ENCODE measurements around the gene ITPKB.
A peak's percentile ranks its signal among the peaks of the same experiment; 100 is the strongest.
"Not testable (repeated sequence)": the region's sequence is repeated elsewhere in the genome, so short reads cannot be mapped to it uniquely, and the experiment has no call there.

ITPKB gene

DNA sequence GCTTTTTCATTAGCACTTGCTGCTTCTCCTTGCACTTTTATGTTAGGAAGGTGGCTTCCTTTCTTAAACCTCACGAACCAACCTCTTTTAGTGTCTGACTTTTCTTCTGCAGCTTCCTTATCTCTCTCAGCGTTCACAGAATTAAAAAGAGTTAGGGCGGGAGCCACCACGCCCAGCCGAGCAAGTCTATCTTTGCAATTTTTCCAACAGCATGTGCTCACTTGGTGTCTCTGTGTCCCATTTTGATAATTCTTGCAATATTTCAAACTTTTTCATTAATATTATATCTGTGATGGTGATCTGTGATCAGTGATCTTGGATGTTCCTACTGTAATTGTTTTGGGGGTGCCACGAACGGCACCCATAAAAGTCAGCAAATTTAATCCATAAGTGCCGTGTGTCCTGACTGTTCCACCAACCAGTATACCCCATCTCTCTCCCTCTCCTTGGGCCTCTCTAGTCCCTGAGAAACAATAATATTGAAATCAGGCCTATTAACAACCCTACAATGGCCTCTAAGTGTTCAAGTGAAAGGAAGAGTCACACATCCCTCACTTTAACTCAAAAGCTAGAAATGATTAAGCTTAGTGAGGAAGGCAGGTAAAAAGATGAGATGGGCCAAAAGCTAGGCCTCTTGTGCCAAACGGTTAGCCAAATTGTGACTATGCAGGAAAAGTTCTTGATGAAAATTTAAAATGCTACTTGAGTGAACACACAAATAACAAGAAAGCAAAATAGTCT, 15.9 kb upstream of the ITPKB start:
- peak; percentile 92 for DNase-seq

DNA sequence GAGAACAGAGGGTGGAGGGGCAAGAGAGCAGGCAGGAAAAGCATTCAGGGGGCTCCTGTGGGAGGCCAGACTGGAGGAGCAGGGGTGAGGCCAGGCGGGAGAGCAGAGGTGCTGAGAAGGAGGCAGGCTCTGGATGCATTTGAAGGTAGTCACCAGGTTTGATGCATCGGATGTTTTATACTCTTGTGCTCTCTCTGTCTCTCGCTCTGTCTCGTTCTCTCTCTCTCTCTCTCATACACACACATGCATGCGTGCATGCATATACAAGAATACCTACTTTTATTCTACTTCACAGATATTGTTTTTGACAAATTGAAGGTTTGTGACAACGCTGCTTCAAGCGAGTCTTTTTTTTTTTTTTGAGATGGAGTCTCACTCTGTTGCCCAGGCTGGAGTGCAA, 15.0 kb upstream of the ITPKB start:
- DNase-seq = peak; percentile 28

DNA sequence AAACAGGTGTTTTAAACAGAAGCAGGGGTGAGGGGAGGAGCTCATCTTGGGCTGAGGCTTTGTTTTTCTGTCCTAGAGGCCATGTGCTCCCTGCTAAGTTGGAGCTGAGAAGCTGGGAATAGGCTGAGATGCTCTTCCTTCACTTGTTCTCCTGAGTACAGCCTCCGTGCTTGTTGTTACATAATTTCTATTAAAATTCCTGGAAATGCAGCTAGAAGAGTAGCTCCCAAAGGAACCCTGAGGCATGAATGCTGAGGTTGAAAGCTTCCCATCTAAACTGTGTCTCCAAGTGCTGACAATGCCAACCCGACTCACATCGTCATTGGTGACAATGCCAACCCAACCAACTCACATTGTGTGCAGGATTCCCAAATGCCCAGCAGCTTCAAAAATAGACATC, 12.6 kb upstream of the ITPKB start:
- DNase-seq = no peak

DNA sequence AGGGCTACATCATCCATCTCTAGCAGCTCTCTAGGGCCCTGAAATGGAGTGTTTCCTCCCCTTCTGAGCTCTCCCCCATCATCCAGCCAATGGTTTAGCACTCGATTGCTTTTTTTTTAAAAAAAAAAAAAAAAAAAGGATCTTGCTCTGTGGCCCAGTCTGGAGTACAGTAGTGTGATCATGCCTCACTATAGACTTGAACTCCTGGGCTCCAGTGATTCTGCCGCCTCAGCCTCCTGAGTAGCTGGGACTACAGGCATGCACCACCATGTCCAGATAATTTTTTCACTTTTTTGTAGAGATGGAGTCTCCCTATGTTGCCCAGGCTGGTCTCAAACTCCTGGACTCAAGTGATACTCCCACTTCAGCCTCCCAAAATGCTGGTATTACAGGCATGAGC, 12.1 kb upstream of the ITPKB start:
- DNase-seq = no peak

DNA sequence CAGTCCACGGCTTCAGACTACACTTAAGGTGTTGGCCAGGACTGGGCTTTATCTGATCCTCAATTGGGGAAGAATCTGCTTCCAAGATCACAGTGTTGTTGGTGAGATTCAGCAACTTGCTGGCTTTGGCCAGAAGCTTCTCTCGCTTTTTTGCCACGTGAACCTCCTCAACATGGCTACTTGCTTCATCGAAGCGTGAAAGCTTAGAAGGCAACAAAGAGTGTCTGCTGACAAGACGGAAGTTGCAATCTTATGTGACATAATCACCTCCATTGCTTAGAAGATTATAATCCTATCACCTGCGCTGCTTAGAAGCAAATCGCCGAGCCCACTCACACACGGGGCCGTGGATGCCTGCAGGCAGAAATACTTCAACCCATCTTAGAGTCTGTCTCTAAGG, 10.4 kb upstream of the ITPKB start:
- DNase-seq = no peak

DNA sequence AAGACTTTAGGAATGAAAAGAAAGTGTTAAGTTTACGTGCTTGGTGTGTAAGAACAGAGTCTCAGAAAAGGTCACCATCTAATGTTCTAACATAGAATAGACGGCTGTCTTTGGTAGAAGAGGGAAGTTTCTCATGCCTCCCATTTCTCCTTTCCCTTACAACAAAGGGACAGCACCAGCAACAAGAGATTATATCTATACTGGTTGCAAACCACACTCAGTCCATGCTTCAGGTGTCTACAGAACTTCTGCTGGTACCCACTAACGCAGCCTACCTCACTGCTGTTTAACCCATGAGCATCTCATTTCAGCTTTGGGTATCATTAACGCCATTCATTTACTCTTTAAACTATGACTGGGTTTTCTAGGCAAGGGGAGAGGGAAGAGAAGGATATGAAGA, 9.2 kb upstream of the ITPKB start:
- no peak for DNase-seq

DNA sequence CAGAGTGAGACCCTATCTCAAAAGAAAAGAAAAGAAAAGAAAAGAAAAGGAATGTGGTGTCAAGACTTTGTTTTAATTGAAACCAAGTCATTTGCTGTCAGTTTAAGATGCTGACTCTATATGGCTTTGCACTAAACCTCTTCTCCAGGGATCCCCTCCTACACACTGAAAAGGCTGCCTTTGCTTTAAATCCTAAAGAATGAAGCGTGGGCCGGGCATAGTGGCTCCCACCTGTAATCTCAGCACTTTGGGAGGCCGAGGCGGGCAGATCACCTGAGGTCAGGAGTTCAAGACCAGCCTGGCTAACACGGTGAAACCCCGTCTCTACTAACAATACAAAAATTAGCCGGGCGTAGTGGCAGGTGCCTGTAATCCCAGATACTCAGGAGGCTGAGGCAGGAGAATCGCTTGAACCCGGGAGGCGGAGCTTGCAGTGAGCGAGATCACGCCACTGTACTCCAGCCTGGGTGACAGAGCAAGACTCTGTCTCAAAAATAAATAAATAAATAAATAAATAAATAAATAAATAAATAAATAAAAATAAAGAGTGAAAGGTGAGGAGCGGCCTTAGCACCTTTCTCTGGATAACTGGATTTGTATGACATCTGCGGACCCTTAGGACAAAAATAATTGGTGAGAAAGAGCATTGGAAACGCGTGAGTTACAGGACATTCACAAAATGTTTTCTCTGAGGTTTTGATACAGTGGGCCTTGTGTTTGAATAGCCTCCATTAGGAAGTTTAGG, 8.6 kb upstream of the ITPKB start:
- DNase-seq = not testable (repeated sequence)

DNA sequence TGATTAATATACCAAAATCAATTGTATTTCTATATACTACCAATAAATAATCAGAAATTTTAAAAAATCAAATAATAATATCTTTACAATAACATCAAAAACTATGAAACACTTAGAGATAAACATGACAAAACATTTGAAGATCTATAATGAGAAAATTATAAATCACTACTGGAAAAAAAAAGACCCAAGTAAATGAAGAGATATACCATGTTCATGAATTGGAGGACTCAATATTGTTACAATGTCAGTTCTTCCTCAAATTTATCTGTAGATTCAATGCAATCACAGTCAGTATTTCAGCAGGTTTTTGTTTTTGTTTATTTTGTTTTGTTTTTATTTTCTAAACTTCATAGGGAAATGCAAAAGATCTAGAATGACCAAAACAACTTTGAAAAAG, 4.2 kb upstream of the ITPKB start:
- DNase-seq = no peak

DNA sequence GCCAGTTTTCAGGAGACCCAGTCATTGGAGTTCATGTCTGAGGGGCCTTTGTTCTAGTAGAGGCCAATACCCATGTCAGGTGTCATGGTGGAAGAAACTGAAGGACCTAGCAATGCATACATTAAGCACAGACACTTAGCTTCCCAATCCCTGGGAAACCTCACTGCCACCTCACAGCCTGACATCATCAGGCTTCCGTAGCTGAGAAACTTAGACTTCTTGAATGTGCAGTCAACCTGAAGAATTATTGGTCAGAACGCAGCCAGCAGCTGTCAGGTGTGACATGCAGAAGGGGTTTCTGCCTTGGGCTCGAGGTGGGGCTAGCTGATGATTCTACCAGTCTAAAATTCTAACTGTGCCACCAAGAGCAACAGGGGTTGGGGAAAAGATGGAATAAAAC, 1.9 kb upstream of the ITPKB start:
- DNase-seq = no peak

DNA sequence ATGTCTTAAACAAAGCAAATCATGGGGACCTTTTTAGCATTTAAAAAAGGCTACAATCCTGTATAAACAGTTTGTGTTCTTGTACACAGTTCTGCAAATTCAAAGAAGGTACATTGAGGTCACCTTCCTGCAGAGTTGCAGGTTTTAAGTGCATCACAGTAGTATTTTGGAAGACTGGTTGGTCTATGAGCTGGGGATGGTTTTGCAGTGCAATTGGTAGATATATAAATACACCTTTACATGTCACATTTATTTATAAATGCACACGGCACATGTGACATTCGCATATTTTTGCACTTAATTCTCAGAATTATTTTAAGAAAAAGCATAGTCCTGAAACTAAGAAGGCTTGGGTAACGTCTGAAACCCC, 599 bp upstream of the ITPKB start:
- peak; percentile 38 for DNase-seq

DNA sequence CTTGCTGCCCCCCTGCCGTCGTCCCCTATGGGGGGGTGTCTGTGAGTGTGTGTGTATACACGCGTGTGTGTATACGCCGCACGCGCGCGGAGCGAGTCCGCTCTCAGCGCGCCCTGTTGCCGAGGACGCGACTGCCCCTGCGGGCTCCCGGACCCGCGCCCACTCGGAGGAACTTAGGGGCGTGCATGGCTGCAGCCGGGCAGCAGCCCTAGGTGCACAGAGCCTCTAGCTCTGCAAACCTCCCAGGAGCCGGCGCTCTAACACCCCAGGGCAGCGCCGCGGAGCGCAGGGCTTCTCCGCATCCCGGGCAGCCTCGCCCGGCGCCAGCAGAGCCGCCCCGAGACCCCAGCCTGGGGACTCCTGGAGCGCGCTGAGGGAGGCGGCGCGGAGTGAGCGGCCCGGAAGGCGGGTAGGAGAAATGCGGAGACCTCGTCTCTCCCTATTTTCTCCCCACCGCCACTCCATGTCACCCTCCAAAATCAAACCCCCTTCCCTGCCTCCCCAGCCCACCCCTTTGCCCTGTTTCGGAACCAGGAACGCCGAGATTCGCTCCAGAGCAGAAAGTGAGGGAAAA, 574 bp downstream of the ITPKB start:
- peak; percentile 63 for DNase-seq

DNA sequence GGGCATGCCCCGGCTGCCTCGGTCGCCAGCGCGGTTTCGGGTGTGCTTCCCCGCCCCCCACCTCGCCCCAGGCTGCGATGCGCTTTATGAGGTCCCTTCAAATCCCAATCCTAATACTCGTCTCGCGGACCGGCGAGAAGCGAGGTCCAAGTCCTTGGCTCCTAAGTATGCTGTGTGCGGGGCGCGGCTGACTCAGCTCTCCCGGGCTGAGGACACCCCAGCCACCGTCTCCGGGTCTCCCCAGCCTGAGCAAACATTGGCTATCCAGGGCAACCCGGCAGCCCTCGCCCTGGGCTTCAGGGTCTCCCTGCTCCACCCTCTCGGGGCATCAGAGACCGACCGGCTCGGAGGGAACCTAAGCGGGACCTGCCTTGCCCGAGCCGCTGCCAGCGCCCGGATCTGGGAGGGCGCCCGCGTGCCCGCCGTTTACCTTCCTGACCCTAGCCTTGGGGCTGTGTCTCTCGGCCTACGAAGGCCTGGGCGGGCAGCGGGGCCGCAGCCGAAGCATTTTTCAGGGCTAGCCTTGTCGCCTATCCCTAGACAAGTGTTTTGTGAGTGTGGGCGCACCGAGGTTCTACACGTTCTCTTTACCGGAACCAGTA, 1.2 kb downstream of the ITPKB start:
- peak; percentile 73 for DNase-seq

DNA sequence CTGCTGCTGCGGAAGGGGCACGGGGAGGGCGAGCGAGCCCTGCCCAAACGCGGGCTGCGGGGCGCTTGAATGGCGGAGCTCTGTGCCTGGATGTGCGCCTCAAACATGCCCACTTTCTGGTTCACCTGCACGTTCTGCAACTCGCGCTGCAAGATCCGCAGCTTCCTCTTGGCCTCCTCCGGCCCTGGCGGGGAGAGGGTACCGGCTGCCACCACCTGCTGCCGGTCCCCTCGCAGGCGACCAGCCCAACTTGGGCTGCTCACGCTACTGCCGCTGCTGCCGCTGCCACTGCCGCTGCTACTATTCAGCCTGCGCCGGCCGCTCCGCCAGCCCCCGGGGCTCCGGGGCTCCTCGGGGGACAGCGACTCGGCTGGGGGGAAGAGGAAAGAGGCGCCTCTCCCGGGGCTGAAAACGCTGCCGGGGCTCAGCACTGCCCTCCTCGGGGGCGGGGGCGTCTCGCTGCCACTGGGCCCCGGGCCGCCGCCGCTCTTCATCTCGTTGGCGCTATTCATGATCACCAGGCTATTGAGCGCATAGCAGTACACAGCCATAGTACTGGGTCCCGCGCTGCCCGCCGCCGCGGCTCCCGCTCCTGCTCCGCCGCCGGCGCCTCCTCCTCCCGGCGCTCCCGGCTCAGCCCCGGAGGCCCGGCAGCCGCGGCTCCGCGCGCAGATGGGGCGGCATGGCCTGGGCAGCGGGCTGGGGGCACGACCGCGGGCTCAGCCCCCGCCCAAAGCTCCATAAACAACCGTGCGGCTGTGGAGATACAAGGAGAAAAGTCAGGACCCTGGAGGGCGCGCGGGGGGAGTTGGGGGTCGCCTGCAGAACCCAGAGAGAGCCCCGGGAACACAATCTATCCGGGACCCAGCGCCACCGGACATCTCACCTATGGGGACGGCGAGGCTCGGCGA, 1.9 kb downstream of the ITPKB start:
- peak; percentile 71 for DNase-seq

DNA sequence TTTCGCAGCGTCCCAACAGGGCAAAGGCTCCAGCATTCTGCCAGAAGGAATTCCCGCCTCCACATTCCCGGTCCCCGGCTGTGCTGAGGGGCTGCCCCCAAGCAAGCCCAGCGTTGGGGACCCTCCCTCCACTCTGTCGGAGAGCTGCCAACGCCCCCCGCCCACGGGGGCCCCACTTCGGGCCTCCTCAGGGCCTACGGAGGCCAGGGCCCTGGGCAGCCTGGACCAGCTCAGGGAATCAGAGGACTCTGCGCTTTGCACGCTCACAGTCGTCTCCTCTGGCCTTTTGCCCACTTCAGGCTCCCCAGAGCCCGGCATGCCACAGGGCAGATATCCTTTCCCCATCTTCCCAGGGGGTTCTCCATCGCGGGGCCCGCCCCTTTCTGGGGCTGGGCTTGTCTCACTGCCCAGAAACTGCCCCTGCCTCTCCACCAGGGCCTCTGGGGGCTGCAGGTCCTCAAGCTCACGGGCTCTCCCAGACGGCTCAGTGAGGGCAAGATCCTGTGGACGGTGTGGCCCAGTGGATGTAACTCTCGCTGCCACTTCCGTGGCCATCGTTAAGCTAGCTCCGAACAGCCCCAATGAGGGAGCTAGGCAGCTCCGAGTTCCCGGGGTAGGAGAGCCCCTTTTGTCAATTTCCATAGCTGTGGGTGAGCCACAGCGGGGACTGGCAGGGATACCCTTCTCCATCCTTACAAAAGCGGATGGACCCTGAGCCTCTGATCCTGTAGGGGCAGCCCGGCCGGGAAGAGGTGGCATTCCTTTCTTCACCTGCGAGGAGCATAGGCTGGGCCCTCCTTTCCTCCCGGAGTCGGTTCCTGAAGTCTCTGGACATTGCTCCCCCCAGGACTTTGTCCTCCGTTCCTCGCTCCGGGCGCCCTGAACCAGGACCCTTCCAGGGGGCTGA, 2.8 kb downstream of the ITPKB start:
- DNase-seq = no peak

DNA sequence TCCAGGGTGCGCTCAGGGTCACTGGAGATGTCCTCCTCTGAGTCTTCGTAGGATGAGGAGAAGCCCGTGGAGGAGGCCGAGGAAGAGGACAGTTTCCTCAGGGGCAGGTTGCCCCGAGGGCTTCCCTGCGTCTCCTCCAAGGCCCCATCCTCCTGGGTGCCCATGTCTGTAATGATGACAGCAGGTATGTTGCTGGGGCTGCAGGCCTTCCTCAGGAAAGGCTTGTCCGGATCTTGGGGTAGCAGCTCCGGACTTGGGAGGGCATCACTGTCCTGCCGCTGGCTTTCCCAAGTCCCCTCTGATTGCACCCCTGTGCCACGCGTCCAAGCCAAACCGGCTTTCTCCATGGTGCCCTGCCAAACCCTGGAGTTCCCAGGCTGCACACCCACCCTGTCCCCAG, 3.5 kb downstream of the ITPKB start:
- DNase-seq = no peak

DNA sequence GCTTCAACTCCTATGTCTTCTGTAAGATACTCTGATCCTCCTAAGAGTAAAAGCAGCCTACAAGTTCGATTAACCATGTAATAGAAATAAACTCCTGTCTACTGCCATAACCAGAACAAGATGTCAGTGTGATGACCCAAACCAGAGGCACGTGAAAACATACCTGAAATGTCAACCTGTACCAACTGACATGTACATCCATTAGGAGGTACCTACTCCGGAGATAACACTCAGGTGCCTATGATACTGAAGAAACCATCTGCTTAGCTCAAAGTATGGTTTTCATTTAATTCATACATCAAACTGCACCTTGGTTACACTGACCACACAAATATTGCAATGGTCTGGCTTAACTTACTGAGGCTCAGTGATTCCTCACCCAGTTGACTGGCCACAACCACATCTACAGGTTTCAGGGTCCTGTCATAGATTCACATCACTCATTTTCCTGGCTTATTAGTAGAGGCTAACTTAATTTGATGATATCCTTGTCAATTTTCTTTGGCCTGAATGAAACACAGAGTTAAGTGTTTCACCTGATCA, 4.4 kb downstream of the ITPKB start:
- no peak for DNase-seq

DNA sequence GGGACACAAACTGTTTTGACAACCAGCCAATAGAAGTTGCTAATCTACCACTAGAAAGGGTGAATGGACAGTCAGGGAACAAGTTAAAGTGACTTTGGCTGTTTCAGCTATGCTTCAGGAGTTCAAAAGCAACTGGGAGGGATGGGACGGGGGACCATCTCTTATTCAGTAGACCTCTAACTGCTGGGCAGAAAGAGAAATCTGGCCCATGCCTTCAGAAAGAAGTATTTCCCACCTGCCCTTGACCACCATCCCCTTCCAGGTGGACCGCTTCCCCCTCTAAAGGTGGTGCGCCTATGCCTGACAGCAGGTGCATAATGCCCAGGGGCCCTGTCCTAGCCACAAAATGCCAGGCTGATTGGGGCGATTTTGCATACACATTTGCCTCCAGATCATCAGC, 5.2 kb downstream of the ITPKB start:
- no peak for DNase-seq

DNA sequence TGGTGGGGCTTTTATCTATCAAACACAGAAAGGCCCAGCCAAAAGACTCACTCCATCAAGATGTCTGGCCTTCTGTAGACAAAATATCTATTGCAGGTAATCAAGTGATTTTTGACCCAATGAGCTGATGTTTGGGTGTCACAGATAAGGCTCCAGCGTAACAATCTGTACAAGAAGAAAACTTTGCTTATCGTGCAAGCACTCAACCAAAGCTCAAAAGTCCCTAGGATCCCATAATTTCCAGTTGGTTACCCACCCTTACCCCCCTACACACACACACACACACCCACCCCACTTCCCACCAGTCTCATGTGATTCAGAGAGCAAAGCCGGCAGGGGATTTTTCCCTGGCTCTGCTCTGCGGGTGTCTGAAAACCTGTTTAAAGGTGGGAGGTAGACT, 5.8 kb downstream of the ITPKB start:
- peak; percentile 72 for DNase-seq

DNA sequence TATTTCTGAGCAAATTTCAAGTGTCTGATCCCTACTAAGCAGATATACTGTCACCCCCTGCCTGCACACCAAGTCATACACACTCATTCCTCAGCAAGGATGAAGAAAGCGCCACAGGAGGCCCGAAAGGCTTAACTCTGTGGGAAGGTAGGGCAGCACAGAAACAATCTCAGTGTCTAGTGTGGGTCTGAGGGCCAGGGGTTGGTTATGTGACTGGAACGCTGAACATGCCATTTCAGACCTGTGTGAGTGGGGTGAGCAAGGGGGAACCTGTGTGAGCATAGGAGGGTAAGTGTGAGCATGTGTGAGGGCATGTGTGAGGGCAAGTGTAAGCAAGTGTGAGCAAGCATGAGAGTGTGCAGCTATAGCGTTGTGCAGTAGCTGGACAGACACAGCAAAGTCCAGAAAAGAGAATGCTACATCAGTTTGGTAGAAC, 6.2 kb downstream of the ITPKB start:
- DNase-seq = no peak

DNA sequence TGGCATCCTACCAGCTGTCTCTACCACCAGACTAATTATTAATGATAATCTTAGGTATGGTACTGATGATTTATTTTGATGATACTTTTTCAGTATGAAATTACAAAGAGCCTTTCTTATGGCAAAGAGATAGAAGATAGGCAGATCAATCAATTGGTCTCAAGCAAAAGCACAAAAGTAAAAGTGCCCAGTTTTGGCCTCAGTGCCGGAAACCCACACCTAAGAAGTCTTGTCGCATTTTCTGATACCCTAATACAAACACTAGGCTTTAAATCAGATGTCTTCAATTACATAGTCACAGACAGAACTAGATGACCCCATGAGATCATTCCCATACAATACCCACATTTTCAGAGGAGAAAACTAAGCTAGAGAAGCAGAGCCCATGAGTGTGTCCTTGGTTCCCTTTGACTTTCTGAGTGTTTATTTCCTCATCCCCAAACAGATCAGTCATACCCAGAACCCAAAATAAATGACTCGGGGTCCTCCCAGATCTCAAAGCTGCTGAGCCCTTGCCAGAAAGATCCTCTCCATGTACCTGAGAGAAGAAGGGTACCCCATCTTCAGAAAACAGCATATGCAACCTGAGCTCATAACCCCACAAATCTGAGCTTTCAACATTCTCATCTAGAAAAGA, 7.7 kb downstream of the ITPKB start:
- DNase-seq = no peak

DNA sequence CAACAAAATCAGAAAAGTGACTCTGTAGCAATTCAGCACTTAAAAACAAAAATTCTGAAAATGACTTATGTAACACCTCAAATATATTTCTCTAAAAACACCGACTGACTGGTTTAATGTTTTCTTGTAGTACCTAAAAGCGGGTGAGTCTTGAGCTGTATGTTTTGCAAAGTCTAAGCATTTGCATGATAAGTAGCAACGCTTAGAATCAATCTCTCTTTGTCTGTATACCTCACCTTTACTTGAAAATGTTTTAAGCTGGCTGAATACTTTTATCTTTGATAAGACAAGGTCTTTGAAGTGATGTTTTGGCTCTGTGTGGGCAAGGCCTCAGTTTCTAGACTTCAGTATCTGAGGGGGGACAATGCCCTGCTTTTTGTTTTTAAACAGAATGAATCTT, 8.2 kb downstream of the ITPKB start:
- no peak for DNase-seq

Data from hematopoietic multipotent progenitor cell treated with erythropoietin and hydrocortisone succinate and interleukin-3 and kit ligand, for 6 days (in vitro differentiated cells).